Epithelial cell of alveolus of lung (primary cell): ENCODE measurements around the gene CORO2A. TPM values are rescaled to one million over a fixed set of nuclear protein-coding genes. Genes with fewer than 3 reads are reported as not detected.

Experiments used
- total RNA-seq: library from RNA; depleted of rRNA; stranded (reverse); fragments of >200 nt; gene quantifications from 2 replicates; pipeline ENCODE4 v1.2.1, GENCODE V29; 2015

The CORO2A gene, protein sequence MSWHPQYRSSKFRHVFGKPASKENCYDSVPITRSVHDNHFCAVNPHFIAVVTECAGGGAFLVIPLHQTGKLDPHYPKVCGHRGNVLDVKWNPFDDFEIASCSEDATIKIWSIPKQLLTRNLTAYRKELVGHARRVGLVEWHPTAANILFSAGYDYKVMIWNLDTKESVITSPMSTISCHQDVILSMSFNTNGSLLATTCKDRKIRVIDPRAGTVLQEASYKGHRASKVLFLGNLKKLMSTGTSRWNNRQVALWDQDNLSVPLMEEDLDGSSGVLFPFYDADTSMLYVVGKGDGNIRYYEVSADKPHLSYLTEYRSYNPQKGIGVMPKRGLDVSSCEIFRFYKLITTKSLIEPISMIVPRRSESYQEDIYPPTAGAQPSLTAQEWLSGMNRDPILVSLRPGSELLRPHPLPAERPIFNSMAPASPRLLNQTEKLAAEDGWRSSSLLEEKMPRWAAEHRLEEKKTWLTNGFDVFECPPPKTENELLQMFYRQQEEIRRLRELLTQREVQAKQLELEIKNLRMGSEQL
- total RNA-seq = 0.32 and 2.1 TPM in 2 replicates

DNA sequence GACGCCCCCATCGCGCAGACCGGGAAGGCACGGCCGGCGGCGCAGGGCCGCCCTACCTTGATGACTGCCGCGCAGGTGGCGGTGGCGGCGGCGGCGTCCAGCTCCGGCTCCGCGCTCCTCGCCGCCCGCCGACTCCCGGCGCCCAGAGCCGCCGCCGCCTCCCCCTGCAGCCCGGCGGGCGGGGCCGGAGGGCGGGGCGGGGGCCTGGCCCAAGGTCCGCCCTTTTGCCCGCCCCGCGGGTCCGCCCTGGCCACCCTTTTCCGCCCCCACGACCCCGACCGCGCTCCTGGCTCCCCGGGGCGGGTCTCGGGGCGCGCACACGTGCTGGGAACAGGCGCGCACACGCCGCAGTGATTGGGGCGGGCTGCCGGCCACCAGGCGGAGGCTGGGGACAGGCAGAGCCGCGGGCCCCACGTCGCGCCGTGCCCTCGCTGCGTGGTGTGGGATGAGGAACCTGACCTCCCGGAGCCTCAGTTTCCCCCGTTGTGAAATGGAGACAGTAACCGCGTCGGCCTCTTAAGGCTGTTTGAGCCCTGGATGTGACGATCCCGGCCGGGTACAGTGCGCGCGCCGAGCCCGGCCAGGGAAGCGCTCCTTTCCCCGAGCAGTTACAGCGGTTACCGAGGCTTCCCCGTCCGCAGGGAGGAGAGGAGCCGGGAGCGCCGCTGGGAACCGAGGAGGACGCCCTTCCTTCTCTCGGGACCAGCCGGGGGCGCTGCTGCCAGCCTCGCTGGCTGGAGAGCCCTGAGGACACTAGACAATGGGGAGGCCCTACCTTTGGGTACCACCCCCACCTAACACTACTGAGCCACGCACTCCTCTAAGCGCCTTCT is at the start of gene CORO2A:
CORO2A (minus strand) TSS at position 135 of the 833 bp plus-strand sequence. CDS start 34,977 bp downstream, outside the sequence.

DNA sequence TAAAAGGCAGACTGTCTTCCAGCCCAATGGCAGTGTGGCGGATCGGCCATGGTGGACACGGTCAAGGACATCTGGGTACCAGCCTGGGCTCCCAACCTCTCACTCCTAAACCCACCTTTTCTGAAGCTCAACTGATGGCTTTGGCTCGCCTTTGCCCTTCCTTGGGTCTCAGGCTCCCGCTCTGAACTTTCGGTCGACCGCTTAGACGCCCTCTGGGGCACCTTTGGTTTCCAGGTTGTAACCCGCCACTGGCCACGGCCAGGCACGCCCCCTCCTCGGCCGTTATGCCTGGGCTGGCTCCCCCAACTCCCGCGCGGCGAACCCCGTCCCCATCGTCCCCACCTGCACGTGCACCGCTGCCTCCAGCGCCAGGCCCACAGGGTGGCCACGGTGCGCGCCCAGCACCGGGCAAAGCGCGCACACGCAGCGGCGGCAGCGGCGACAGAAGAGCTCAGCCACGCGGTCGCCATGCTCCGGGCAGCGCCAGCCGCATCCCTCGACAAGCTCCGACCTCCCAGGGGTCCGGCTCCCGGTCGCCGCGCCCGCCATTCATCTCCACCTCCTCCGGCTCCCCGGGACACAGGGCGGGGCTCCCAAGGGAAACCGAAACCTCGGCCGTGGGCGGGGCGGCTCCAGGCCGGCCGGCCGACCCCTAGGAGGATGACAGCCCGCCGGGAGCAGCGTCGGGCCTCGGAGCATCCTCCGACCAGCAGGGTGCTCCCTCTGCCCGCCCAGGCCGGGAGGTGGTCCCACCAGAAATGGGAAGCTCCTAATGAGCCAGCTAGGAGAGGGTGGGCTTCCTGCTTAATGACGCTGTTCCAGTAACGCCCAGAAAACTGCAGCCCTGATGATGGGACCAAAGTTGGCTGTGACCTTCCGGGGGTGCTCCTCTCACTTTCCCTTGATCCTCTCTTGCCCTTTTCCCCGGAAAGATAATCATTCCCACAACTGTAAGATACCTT is 73.5 kb downstream of the CORO2A start, which contains the start of gene TRIM14:
TRIM14 (minus strand) TSS at position 583 of the 962 bp plus-strand sequence; CDS start at position 549, 34 bp downstream.

Other genes with a start within 250 kb of the CORO2A start
- gene ANP32B, start 209.3 kb downstream of the CORO2A start, total RNA-seq = 23.0 and 28.7 TPM in 2 replicates
- gene NANS, start 135.9 kb downstream of the CORO2A start, total RNA-seq = 45.1 and 93.3 TPM in 2 replicates
- 4.2 and 14.6 TPM in 2 replicates for gene TRIM14, start 73.4 kb downstream of the CORO2A start, total RNA-seq
- 5.3 and 9.1 TPM in 2 replicates for gene TBC1D2, start 63.0 kb upstream of the CORO2A start, total RNA-seq